ENCODE measurements around the gene ANKRD35.

- no peak for TF ChIP-seq GATA2 (IDR thresholded peaks at IDR 0.05; ENCODE audit: low read depth, low read length)
- no peak for TF ChIP-seq GATA3 (IDR thresholded peaks at IDR 0.05; ENCODE audit: low read depth, low read length)
These were observed 5.9 kb downstream of the ANKRD35 start for GRCh38 chr1:145879775-145880174.

Measured in SH-SY5Y (cell line).